HEK293 (cell line): ENCODE results near the gene CDIPT.

Experiments
- FEZF1 ChIP-seq: fragments of 450-650 bp; formaldehyde crosslinking; IDR thresholded peaks from 2 replicates; pipeline ENCODE4 v1.5.1; 2016; ENCODE audit warnings: missing biosample characterization, missing genetic modification characterization
- GLI4 ChIP-seq: fragments of 450-650 bp; formaldehyde crosslinking; IDR thresholded peaks from 2 replicates; pipeline ENCODE4 v1.5.1; 2016; ENCODE audit warnings: missing biosample characterization, missing genetic modification characterization
- GLIS2 ChIP-seq: fragments of 450-650 bp; formaldehyde crosslinking; IDR thresholded peaks from 2 replicates; pipeline ENCODE4 v1.5.1; 2016; ENCODE audit warnings: missing biosample characterization, missing genetic modification characterization
- HOXC10 ChIP-seq: sonication (generic); formaldehyde crosslinking; IDR thresholded peaks from 2 replicates; pipeline ENCODE4 v1.8.1; 2023; ENCODE audit warnings: mild to moderate bottlenecking, missing genetic modification reagents
- HOXD13 ChIP-seq: sonication (generic); formaldehyde crosslinking; IDR thresholded peaks from 2 replicates; pipeline ENCODE4 v1.8.0; 2022; ENCODE audit warnings: missing genetic modification reagents, borderline replicate concordance
- KLF1 ChIP-seq: fragments of 450-650 bp; formaldehyde crosslinking; IDR thresholded peaks from 2 replicates; pipeline ENCODE4 v1.5.1; 2016; ENCODE audit warnings: missing biosample characterization, missing genetic modification characterization
- KLF10 ChIP-seq: fragments of 450-650 bp; IDR thresholded peaks from 2 replicates; pipeline ENCODE4 v1.5.1; 2018; ENCODE audit warnings: missing biosample characterization, mild to moderate bottlenecking, missing genetic modification characterization
- KLF16 ChIP-seq: fragments of 450-650 bp; formaldehyde crosslinking; IDR thresholded peaks from 2 replicates; pipeline ENCODE4 v1.5.1; 2017; ENCODE audit warnings: missing biosample characterization, missing genetic modification characterization
- PATZ1 ChIP-seq: fragments of 450-650 bp; formaldehyde crosslinking; IDR thresholded peaks from 2 replicates; pipeline ENCODE4 v1.5.1; 2016; ENCODE audit warnings: missing biosample characterization, missing genetic modification characterization
- REPIN1 ChIP-seq: fragments of 450-650 bp; formaldehyde crosslinking; IDR thresholded peaks from 2 replicates; pipeline ENCODE4 v1.5.1; 2017; ENCODE audit warnings: missing biosample characterization, missing genetic modification characterization, low read depth
- SP2 ChIP-seq: fragments of 450-650 bp; formaldehyde crosslinking; IDR thresholded peaks from 2 replicates; pipeline ENCODE4 v1.5.1; 2016; ENCODE audit warnings: missing biosample characterization, missing genetic modification characterization
- YY2 ChIP-seq: fragments of 450-650 bp; formaldehyde crosslinking; IDR thresholded peaks from 2 replicates; pipeline ENCODE4 v1.5.1; 2016; ENCODE audit warnings: missing biosample characterization, missing genetic modification characterization
- ZBTB17 ChIP-seq: fragments of 450-650 bp; formaldehyde crosslinking; IDR thresholded peaks from 2 replicates; pipeline ENCODE4 v1.5.1; 2016; ENCODE audit warnings: missing biosample characterization, missing genetic modification characterization
- ZBTB20 ChIP-seq: fragments of 450-650 bp; formaldehyde crosslinking; IDR thresholded peaks from 2 replicates; pipeline ENCODE4 v1.5.1; 2016; ENCODE audit warnings: missing biosample characterization, missing genetic modification characterization
- ZBTB26 ChIP-seq: fragments of 450-650 bp; formaldehyde crosslinking; optimal IDR thresholded peaks from 2 replicates; pipeline ENCODE3; 2016; ENCODE audit warnings: missing biosample characterization, mild to moderate bottlenecking, missing genetic modification characterization
- ZBTB7A ChIP-seq: fragments of 450-650 bp; formaldehyde crosslinking; IDR thresholded peaks from 2 replicates; pipeline ENCODE4 v1.5.1; 2016; ENCODE audit warnings: low read depth, missing biosample characterization, missing genetic modification characterization
- ZBTB8A ChIP-seq: fragments of 450-650 bp; formaldehyde crosslinking; IDR thresholded peaks from 2 replicates; pipeline ENCODE4 v1.5.1; 2016; ENCODE audit warnings: missing biosample characterization, missing genetic modification characterization
- ZFP37 ChIP-seq: fragments of 450-650 bp; formaldehyde crosslinking; IDR thresholded peaks from 2 replicates; pipeline ENCODE4 v1.5.1; 2016; ENCODE audit warnings: missing biosample characterization, missing genetic modification characterization
- ZIC2 ChIP-seq: fragments of 450-650 bp; formaldehyde crosslinking; IDR thresholded peaks from 2 replicates; pipeline ENCODE4 v1.5.1; 2016; ENCODE audit warnings: missing biosample characterization, missing genetic modification characterization
- ZNF274 ChIP-seq, 2 experiments: fragments of 200-500 bp in 1 of 2; fragments of 450-650 bp in 1 of 2; sonication (Bioruptor generic) in 1 of 2; formaldehyde crosslinking in 1 of 2; IDR thresholded peaks; 2 replicates each; pipeline versions ENCODE4 v1.5.1 to v1.6.1; 2014 to 2016; ENCODE audit warnings: borderline replicate concordance in 1 of 2, inconsistent platforms in 1 of 2, low read length in 1 of 2, missing biosample characterization in 1 of 2, missing genetic modification characterization in 1 of 2
- ZNF311 ChIP-seq: fragments of 450-650 bp; formaldehyde crosslinking; IDR thresholded peaks from 2 replicates; pipeline ENCODE4 v1.5.1; 2017; ENCODE audit warnings: missing biosample characterization, missing genetic modification characterization, borderline replicate concordance
- ZNF324 ChIP-seq: fragments of 450-650 bp; formaldehyde crosslinking; IDR thresholded peaks from 2 replicates; pipeline ENCODE4 v1.5.1; 2016; ENCODE audit warnings: missing biosample characterization, missing genetic modification characterization
- ZNF335 ChIP-seq: fragments of 450-650 bp; formaldehyde crosslinking; conservative IDR thresholded peaks from 2 replicates; pipeline ENCODE4 v1.5.1; 2016; ENCODE audit warnings: missing biosample characterization, missing genetic modification characterization
- ZNF366 ChIP-seq: fragments of 450-650 bp; formaldehyde crosslinking; conservative IDR thresholded peaks from 2 replicates; pipeline ENCODE4 v1.5.1; 2016; ENCODE audit warnings: missing biosample characterization, missing genetic modification characterization
- ZNF473 ChIP-seq: fragments of 450-650 bp; formaldehyde crosslinking; IDR thresholded peaks from 2 replicates; pipeline ENCODE4 v1.5.1; 2017; ENCODE audit warnings: missing biosample characterization, missing genetic modification characterization
- ZNF501 ChIP-seq: fragments of 450-650 bp; formaldehyde crosslinking; IDR thresholded peaks from 2 replicates; pipeline ENCODE4 v1.5.1; 2016; ENCODE audit warnings: missing biosample characterization, missing genetic modification characterization
- ZNF521 ChIP-seq: fragments of 450-650 bp; formaldehyde crosslinking; IDR thresholded peaks from 2 replicates; pipeline ENCODE4 v1.5.1; 2017; ENCODE audit warnings: missing biosample characterization, mild to moderate bottlenecking, missing genetic modification characterization
- ZNF585B ChIP-seq: fragments of 450-650 bp; formaldehyde crosslinking; IDR thresholded peaks from 2 replicates; pipeline ENCODE4 v1.5.1; 2016; ENCODE audit warnings: missing biosample characterization, missing genetic modification characterization
- ZNF600 ChIP-seq: fragments of 450-650 bp; formaldehyde crosslinking; IDR thresholded peaks from 2 replicates; pipeline ENCODE4 v1.5.1; 2016; ENCODE audit warnings: missing biosample characterization, missing genetic modification characterization
- ZNF660 ChIP-seq: fragments of 450-650 bp; IDR thresholded peaks from 2 replicates; pipeline ENCODE4 v1.5.1; 2018; ENCODE audit warnings: missing biosample characterization, mild to moderate bottlenecking, missing genetic modification characterization
- ZNF692 ChIP-seq: fragments of 450-650 bp; formaldehyde crosslinking; IDR thresholded peaks from 2 replicates; pipeline ENCODE4 v1.5.1; 2016; ENCODE audit warnings: missing biosample characterization, missing genetic modification characterization
- ZNF830 ChIP-seq: fragments of 450-650 bp; IDR thresholded peaks from 2 replicates; pipeline ENCODE4 v1.5.0; 2018; ENCODE audit warnings: missing biosample characterization, missing genetic modification characterization, low read depth, mild to moderate bottlenecking, moderate library complexity
- TF ChIP-seq, protein P1 (sequence below): fragments of 450-650 bp; formaldehyde crosslinking; IDR thresholded peaks from 2 replicates; pipeline ENCODE4 v1.5.1; 2017; ENCODE audit warnings: missing biosample characterization, missing genetic modification characterization
- TF ChIP-seq, protein P2 (sequence below): fragments of 450-650 bp; formaldehyde crosslinking; IDR thresholded peaks from 2 replicates; pipeline ENCODE4 v1.5.1; 2016; ENCODE audit warnings: missing biosample characterization, missing genetic modification characterization

Gene CDIPT

GRCh38 chr16:29900102-29900887 lies 37.3 kb upstream of the CDIPT start, which contains the start of gene ASPHD1 (continued):
- TF ChIP-seq ZNF311 (tag by site-specific recombination) (no peak), SP2 (tag by site-specific recombination) (peak; percentile 72), ZNF335 (tag by site-specific recombination) (peak; percentile 57), REPIN1 (no peak), ZNF324 (tag by site-specific recombination) (peak; percentile 84), ZNF473 (tag by site-specific recombination) (peak; percentile 44; the same call in 1 of the 2 replicates), PATZ1 (tag by site-specific recombination) (peak; percentile 97), ZNF692 (tag by site-specific recombination) (peak; percentile 46; the same call in 1 of the 2 replicates), KLF1 (tag by site-specific recombination) (peak; percentile 18; the same call in 1 of the 2 replicates), KLF16 (tag by site-specific recombination) (peak; percentile 82), ZFP37 (tag by site-specific recombination) (no peak), ZBTB20 (tag by site-specific recombination) (peak; percentile 98), FEZF1 (tag by site-specific recombination) (no peak), ZNF366 (peak; percentile 98), HOXC10 (CRISPR knock-in tag) (0 out of 2 replicates have a peak, but pooled peaks have one; percentile 28), GLIS2 (tag by site-specific recombination) (peak; percentile 82), KLF10 (tag by site-specific recombination) (peak; percentile 94), ZNF585B (no peak), ZBTB7A (tag by site-specific recombination) (peak; percentile 75; the same call in 1 of the 2 replicates), ZIC2 (tag by site-specific recombination) (peak; percentile 85), ZNF600 (tag by site-specific recombination) (peak; percentile 99), ZBTB8A (tag by site-specific recombination) (peak; percentile 86), ZNF501 (tag by site-specific recombination) (peak; percentile 52; the same call in 1 of the 2 replicates), ZNF660 (tag by site-specific recombination) (0 out of 2 replicates have a peak, but pooled peaks have one; percentile 31), ZBTB17 (tag by site-specific recombination) (peak; percentile 95), ZNF830 (tag by site-specific recombination) (no peak), ZBTB26 (peak; percentile 39), ZNF521 (tag by site-specific recombination) (no peak), HOXD13 (CRISPR knock-in tag) (no peak), ZNF274 (IDR thresholded peaks at IDR 0.05; ENCODE audit: low read length) (no peak), ZNF274 (tag by site-specific recombination; IDR thresholded peaks at IDR 0.05; ENCODE audit: borderline replicate concordance) (no peak), GLI4 (tag by site-specific recombination) (peak; percentile 72; the same call in 1 of the 2 replicates), YY2 (tag by site-specific recombination) (no peak)
- TF ChIP-seq, protein P1, sequence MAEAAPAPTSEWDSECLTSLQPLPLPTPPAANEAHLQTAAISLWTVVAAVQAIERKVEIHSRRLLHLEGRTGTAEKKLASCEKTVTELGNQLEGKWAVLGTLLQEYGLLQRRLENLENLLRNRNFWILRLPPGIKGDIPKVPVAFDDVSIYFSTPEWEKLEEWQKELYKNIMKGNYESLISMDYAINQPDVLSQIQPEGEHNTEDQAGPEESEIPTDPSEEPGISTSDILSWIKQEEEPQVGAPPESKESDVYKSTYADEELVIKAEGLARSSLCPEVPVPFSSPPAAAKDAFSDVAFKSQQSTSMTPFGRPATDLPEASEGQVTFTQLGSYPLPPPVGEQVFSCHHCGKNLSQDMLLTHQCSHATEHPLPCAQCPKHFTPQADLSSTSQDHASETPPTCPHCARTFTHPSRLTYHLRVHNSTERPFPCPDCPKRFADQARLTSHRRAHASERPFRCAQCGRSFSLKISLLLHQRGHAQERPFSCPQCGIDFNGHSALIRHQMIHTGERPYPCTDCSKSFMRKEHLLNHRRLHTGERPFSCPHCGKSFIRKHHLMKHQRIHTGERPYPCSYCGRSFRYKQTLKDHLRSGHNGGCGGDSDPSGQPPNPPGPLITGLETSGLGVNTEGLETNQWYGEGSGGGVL, result peak; percentile 100
- TF ChIP-seq, protein P2, sequence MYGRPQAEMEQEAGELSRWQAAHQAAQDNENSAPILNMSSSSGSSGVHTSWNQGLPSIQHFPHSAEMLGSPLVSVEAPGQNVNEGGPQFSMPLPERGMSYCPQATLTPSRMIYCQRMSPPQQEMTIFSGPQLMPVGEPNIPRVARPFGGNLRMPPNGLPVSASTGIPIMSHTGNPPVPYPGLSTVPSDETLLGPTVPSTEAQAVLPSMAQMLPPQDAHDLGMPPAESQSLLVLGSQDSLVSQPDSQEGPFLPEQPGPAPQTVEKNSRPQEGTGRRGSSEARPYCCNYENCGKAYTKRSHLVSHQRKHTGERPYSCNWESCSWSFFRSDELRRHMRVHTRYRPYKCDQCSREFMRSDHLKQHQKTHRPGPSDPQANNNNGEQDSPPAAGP (tag by site-specific recombination), result peak; percentile 93
